HL-60 (cell line): ENCODE data around the gene DHRSX.

Experiments
- CTCF ChIP-seq: IDR thresholded peaks from one replicate; pipeline ENCODE4 v1.5.1; 2011; ENCODE audit warnings: low read length, control low read depth, inconsistent platforms; ENCODE audit not compliant: insufficient read depth
- GABPA ChIP-seq: IDR thresholded peaks from 2 replicates; pipeline ENCODE4 v1.6.1; 2012; ENCODE audit warnings: low read depth
- POLR2AphosphoS5 ChIP-seq: IDR thresholded peaks from 2 replicates; pipeline ENCODE4 v1.6.1; 2012; ENCODE audit warnings: low read depth
- REST ChIP-seq: IDR thresholded peaks from 2 replicates; pipeline ENCODE4 v1.6.1; 2012; ENCODE audit warnings: low read depth; ENCODE audit not compliant: insufficient replicate concordance
- SPI1 ChIP-seq: IDR thresholded peaks from 2 replicates; pipeline ENCODE4 v1.6.1; 2012; ENCODE audit warnings: low read depth, mild to moderate bottlenecking, borderline replicate concordance

- no peak for TF ChIP-seq CTCF
- no peak for TF ChIP-seq REST
- no peak for TF ChIP-seq SPI1
- TF ChIP-seq POLR2AphosphoS5, result no peak
- TF ChIP-seq GABPA, result no peak
Observed at GRCh38 chrX:2469196-2469685, 31.5 kb downstream of the DHRSX start.
